Ascending aorta (tissue), 2 donors: Measurements from ENCODE around the gene KIAA0825. TPM values are rescaled to one million over a fixed set of nuclear protein-coding genes. Genes with fewer than 3 reads are reported as not detected.

Experiments
- DNase-seq, 2 donors: peaks; one replicate each; pipeline ENCODE4 v3.0.0-alpha.2; 2019; ENCODE audit warnings: low spot score in 2 of 2
- H3K27ac ChIP-seq, 2 donors: fragments of 200-600 bp; sonication (generic); one replicate each; pipeline ENCODE4 v1.5.1; 2016 to 2017; ENCODE audit warnings: mild to moderate bottlenecking in 1 of 2
- H3K27me3 ChIP-seq: fragments of 200-600 bp; sonication (generic); one replicate; pipeline ENCODE4 v1.5.1; 2017
- H3K36me3 ChIP-seq, 2 donors: fragments of 200-600 bp; sonication (generic); one replicate each; pipeline ENCODE4 v1.5.1; 2016
- H3K4me1 ChIP-seq, 2 donors: fragments of 200-600 bp; sonication (generic); one replicate each; pipeline ENCODE4 v1.5.1; 2016 to 2017; ENCODE audit warnings: mild to moderate bottlenecking in 1 of 2
- H3K4me3 ChIP-seq, 2 donors: fragments of 200-600 bp; sonication (generic); one replicate each; pipeline ENCODE4 v1.5.1; 2016 to 2017; ENCODE audit warnings: mild to moderate bottlenecking in 1 of 2
- H3K9me3 ChIP-seq, 2 donors: fragments of 200-600 bp; sonication (generic); one replicate each; pipeline ENCODE4 v1.5.1; 2016
- CTCF ChIP-seq, 3 experiments: fragments of 200-600 bp in 2 of 3; fragments of 450-650 bp in 1 of 3; sonication (generic) in 2 of 3; IDR thresholded peaks; one replicate each; pipeline ENCODE4 v1.5.1; 2016 to 2019; ENCODE audit warnings: antibody characterized with exemption in 3 of 3, mild to moderate bottlenecking in 1 of 3, moderate library complexity in 1 of 3
- intact Hi-C: fragments of 100-400 bp; cut with DNase I; formaldehyde crosslinking; loops from one replicate; pipeline ENCODE4 v1.15.1; 2023
- total RNA-seq: library from RNA; depleted of rRNA; stranded (reverse); fragments of >200 nt; gene quantifications from one replicate; pipeline ENCODE4 v1.1.0, GENCODE V29; 2016

KIAA0825 gene
- total RNA-seq, 1 donor from 2014 or later: 2.4 TPM

DNA sequence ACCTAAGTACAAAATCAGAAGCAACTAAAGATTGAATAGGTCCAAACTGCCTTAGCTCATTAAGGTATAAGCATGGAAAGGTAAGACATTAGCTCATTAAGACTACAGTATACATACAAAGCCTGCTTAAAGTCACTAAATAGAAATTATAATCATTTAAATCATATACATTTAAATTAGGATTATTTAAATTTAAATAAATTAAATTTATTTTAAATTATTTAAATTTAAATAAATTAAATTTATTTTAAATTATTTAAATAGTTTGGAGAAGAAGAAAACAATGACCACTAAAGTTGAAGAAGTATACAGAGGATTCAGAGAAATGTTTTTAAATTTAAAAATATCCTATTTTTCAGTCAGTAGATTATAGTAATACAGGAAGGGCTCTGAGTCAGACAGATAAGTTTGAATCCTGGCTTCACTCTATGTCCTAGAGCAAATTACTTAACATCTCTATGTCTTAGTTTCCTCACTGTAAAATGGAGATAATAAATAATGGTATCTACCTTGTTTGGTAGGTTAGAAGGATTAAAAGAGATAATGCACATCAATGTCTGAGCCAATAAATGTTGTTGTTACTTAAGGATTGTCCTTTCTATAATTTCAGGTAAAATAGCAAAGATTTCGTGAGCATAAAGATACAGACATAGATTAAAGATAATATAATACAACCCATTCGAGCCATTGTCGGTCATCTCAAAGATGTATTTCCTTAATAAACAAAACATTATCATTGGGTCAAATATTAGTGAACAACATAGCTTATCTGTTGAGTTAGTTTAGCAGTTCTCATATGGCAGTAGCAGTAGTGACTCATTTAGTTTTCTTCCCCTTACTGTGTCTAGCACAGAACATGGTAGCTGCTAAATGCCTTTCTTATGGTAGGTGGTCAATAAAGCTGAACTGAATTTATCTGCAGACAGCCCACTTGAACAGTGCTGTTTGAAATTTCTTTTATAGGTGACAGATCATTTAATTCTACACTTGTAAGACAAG is 100.6 kb downstream of the KIAA0825 start:
- H3K36me3 ChIP-seq: no peaks in the 10 kb centered on the region
- intact Hi-C loops: no loop called here
- no peak overlapping the region for H3K27ac ChIP-seq
- no peak for DNase-seq
- H3K27me3 ChIP-seq: no peaks in the 10 kb centered on the region
- TF ChIP-seq CTCF (IDR thresholded peaks at IDR 0.05): no peak
- no peaks in the 10 kb centered on the region for H3K9me3 ChIP-seq
- no peak overlapping the region for H3K4me3 ChIP-seq
- no peaks in the 10 kb centered on the region for H3K4me1 ChIP-seq

DNA sequence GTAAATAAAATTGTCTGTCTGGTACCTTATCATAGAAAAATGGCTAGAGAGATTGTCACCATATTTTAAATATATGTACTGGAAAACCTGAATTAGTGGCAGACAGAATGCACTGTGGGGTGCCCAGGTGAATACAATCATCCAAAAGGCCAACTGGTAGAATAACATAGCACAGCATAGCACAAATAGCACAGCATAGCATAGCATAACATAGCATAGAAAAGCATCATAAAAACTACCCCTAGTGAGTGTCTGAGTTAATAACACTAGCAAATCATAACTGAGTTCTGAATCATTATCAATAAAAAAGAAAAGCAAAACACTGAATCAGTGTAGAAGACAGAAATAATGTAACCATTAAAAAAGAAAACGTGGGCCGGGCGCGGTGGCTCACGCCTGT is 102.3 kb downstream of the KIAA0825 start:
- Histone ChIP-seq H3K27me3 (no peaks in the 10 kb centered on the region), H3K27ac (no peak overlapping the region), H3K4me3 (no peak overlapping the region), H3K4me1 (no peaks in the 10 kb centered on the region), H3K9me3 (no peaks in the 10 kb centered on the region), H3K36me3 (no peaks in the 10 kb centered on the region)
- no peak for TF ChIP-seq CTCF (IDR thresholded peaks at IDR 0.05)
- no peak for DNase-seq
- intact Hi-C loops: no loop called here

- Histone ChIP-seq H3K4me1 (no peaks in the 10 kb centered on the region), H3K4me3 (no peak overlapping the region), H3K27ac (no peak overlapping the region), H3K36me3 (no peaks in the 10 kb centered on the region), H3K27me3 (no peaks in the 10 kb centered on the region), H3K9me3 (no peaks in the 10 kb centered on the region)
- intact Hi-C loops: no loop called here
- DNase-seq: no peak
- TF ChIP-seq CTCF (IDR thresholded peaks at IDR 0.05): no peak
Observed at GRCh38 chr5:94508461-94509148, 109.8 kb downstream of the KIAA0825 start.

DNA sequence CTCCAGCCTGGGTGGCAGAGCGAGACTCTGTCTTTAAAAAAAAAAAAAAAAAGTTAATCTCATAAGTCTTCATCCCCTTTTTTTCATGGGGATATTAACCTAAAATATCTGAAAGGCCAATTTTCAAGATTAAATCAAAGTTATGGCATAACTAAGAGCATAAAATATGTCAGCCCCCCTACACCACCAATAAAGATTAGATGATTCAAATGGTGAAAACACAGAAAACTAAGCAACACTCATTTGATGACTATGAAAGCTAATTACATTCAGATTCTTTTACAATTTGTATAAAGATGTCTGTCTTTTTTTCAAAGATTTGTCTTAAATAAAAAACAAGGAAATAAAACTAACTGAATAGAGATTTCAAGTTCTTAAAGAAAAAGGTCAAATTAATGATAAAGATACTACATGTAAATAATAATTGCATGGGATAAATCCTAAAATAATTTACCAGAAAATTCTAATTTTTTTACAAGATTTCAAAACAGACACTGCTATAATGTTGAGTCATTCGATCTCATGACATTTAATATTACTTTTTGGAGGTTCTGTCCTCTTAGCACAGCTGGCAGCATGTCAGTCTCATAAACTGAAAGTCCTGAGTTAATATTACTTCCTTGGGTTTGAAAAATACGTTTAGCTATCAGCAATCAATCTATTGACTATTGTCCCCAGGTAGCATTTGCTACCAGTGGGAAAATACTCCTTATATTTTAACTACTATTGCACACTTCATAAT is 112.9 kb downstream of the KIAA0825 start:
- no peak overlapping the region for H3K4me3 ChIP-seq
- no peaks in the 10 kb centered on the region for H3K36me3 ChIP-seq
- no peak for DNase-seq
- H3K4me1 ChIP-seq: no peaks in the 10 kb centered on the region
- H3K27ac ChIP-seq: no peak overlapping the region
- intact Hi-C loops: no loop called here
- H3K27me3 ChIP-seq: no peaks in the 10 kb centered on the region
- TF ChIP-seq CTCF (IDR thresholded peaks at IDR 0.05): no peak
- no peaks in the 10 kb centered on the region for H3K9me3 ChIP-seq

DNA sequence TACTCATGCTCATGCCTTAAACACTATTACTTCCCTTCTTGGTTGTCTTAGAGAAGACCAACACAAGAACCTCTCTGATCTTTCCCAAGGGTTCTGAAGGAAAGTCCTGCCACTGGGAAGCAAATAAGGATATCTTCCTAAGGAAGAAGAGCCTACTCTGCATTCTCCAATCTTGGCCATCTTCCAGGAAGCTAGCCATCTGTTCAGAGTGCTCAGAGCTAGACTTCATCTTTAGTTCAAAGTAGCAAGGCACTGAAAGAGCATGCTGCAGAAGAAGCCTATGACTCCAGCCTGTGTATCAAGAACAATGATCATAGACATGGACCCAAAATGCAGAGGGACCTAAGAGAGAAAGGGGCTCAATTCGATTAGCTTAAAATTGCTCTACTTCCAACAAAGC is 114.7 kb downstream of the KIAA0825 start:
- intact Hi-C loops: no loop called here
- H3K36me3 ChIP-seq: no peaks in the 10 kb centered on the region
- H3K27me3 ChIP-seq: no peaks in the 10 kb centered on the region
- no peaks in the 10 kb centered on the region for H3K4me1 ChIP-seq
- no peak overlapping the region for H3K27ac ChIP-seq
- H3K9me3 ChIP-seq: no peaks in the 10 kb centered on the region
- no peak for DNase-seq
- TF ChIP-seq CTCF (IDR thresholded peaks at IDR 0.05): no peak
- H3K4me3 ChIP-seq: no peak overlapping the region
